ENCODE data around the gene PLAC1. TPM values are rescaled to one million over a fixed set of nuclear protein-coding genes. Genes with fewer than 3 reads are reported as not detected.
A peak's percentile ranks its signal among the peaks of the same experiment; 100 is the strongest.

Gene PLAC1
- total RNA-seq, 1 donor from 2014 or later: not detected

- no peak for DNase-seq
- peak; percentile 71 for ATAC-seq (ENCODE audit: poor library complexity)
- intact Hi-C loops (cut with DNase I): no loop called here
Observed at GRCh38 chrX:134603806-134604700, 54.2 kb downstream of the PLAC1 start.

GRCh38 chrX:134602410-134602809 lies 55.9 kb downstream of the PLAC1 start:
- ATAC-seq (ENCODE audit: poor library complexity) (no peak), DNase-seq (no peak)
- intact Hi-C loops (cut with DNase I): no loop called here

- intact Hi-C loops (cut with DNase I): no loop called here
- ATAC-seq (ENCODE audit: poor library complexity) (no peak), DNase-seq (no peak)
Observed at GRCh38 chrX:134601240-134601765, 57.0 kb downstream of the PLAC1 start.

GRCh38 chrX:134600714-134601113 lies 57.6 kb downstream of the PLAC1 start:
- DNase-seq: no peak
- intact Hi-C loops (cut with DNase I): no loop called here
- no peak for ATAC-seq (ENCODE audit: poor library complexity)

- ATAC-seq (ENCODE audit: poor library complexity) (peak; percentile 63), DNase-seq (no peak)
- intact Hi-C loops (cut with DNase I): no loop called here
Observed at GRCh38 chrX:134599184-134599914, 58.9 kb downstream of the PLAC1 start.

GRCh38 chrX:134592303-134592702 lies 66.0 kb downstream of the PLAC1 start:
- intact Hi-C loops (cut with DNase I): no loop called here
- DNase-seq (no peak), ATAC-seq (ENCODE audit: poor library complexity) (no peak)

GRCh38 chrX:134591502-134591901 lies 66.8 kb downstream of the PLAC1 start:
- DNase-seq: no peak
- ATAC-seq (ENCODE audit: poor library complexity): no peak
- intact Hi-C loops (cut with DNase I): no loop called here

- DNase-seq (no peak), ATAC-seq (ENCODE audit: poor library complexity) (no peak)
- intact Hi-C loops (cut with DNase I): no loop called here
Observed at GRCh38 chrX:134588806-134589205, 69.5 kb downstream of the PLAC1 start.

GRCh38 chrX:134580907-134581306 lies 77.4 kb downstream of the PLAC1 start:
- DNase-seq (no peak), ATAC-seq (ENCODE audit: poor library complexity) (peak; percentile 46)
- intact Hi-C loops (cut with DNase I): no loop called here

GRCh38 chrX:134573683-134574035 lies 84.6 kb downstream of the PLAC1 start:
- DNase-seq (no peak), ATAC-seq (ENCODE audit: poor library complexity) (no peak)
- intact Hi-C loops (cut with DNase I): no loop called here

- intact Hi-C loops (cut with DNase I): no loop called here
- ATAC-seq (ENCODE audit: poor library complexity) (no peak), DNase-seq (no peak)
Observed at GRCh38 chrX:134572816-134573682, 85.2 kb downstream of the PLAC1 start.

GRCh38 chrX:134571796-134572195 lies 86.5 kb downstream of the PLAC1 start:
- intact Hi-C loops (cut with DNase I): no loop called here
- no peak for ATAC-seq (ENCODE audit: poor library complexity)
- DNase-seq: no peak

GRCh38 chrX:134570899-134571298 lies 87.4 kb downstream of the PLAC1 start:
- no peak for DNase-seq
- ATAC-seq (ENCODE audit: poor library complexity): no peak

GRCh38 chrX:134570509-134570846 lies 87.8 kb downstream of the PLAC1 start:
- ATAC-seq (ENCODE audit: poor library complexity) (peak; percentile 81), DNase-seq (no peak)
- intact Hi-C loops (cut with DNase I): no loop called here

More at GRCh38 chrX:134570899-134571298, 87.4 kb downstream of the PLAC1 start:
- intact Hi-C loops (cut with DNase I): no loop called here

GRCh38 chrX:134569306-134569705 lies 89.0 kb downstream of the PLAC1 start:
- intact Hi-C loops (cut with DNase I): no loop called here
- no peak for ATAC-seq (ENCODE audit: poor library complexity)
- DNase-seq: no peak

GRCh38 chrX:134568285-134569016 lies 89.8 kb downstream of the PLAC1 start:
- ATAC-seq (ENCODE audit: poor library complexity) (no peak), DNase-seq (no peak)
- intact Hi-C loops (cut with DNase I): no loop called here

GRCh38 chrX:134566506-134566905 lies 91.8 kb downstream of the PLAC1 start:
- intact Hi-C loops (cut with DNase I): no loop called here
- ATAC-seq (ENCODE audit: poor library complexity): no peak
- no peak for DNase-seq

- DNase-seq (no peak), ATAC-seq (ENCODE audit: poor library complexity) (no peak)
- intact Hi-C loops (cut with DNase I): no loop called here
Observed at GRCh38 chrX:134562002-134562401, 96.3 kb downstream of the PLAC1 start.
